ENCODE results near the gene HIRIP3. TPM values are rescaled to one million over a fixed set of nuclear protein-coding genes. Genes with fewer than 3 reads are reported as not detected.

Gene HIRIP3
- total RNA-seq, 1 experiment from 2014 or later: 18.9 TPM

DNA sequence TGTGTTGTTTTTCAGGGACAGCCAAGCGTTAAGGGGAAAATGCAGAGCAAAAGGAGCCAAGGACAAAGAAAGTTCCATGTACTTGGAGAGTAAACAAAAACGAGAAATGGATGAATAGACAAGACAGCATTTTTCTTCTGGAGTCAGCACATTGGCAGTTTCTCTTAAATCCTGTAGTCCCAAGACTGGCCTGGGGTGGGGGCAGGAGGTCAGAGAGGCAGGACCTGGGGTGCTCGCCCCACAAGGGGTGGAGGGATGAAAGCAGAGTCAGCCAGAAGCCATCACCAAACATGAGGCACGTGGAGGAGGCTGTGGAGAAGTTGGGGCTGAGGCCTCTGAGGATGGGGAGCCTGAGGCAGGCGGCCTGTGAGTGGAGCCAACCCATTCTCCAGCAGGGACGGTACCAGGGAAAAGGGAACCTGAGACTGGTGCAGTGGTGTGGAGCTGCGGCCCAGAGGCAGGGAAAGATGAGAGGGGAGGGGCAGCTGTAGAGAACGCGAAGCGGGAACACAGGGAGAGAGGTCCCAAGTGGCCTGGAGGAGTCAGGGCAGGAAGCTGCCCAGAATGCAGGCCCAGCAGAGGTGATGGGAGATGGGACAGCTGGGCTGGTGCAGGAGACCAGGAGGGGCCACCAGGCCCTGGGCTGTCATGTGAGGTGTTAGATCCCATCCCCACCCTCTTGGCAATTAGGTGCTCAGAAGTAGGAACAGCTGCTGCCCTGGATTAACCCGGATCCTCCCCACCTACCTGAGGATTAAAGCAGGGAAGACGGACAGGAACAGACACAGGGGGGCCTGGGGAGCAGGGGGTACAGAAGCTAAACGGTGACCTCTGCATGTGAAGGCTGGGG, 32.4 kb upstream of the HIRIP3 start:
- peaks cover 35% of the 10 kb centered on the region for H3K4me1 Mint-ChIP-seq
- H3K27me3 Mint-ChIP-seq (ENCODE audit: low read depth): peaks cover 13% of the 10 kb centered on the region
- ATAC-seq (no peak; the same call in 1 of the 2 replicates), DNase-seq (ENCODE audit: low spot score) (no peak)
- H3K36me3 Mint-ChIP-seq: no peaks in the 10 kb centered on the region
- no peaks in the 10 kb centered on the region for H3K9me3 Mint-ChIP-seq
- H3K27ac Mint-ChIP-seq: no peak overlapping the region
- TF ChIP-seq SOX15 (CRISPR knock-in tag; IDR thresholded peaks at IDR 0.05): no peak
- TF ChIP-seq SMAD3 (CRISPR knock-in tag; IDR thresholded peaks at IDR 0.05; ENCODE audit: borderline replicate concordance): no peak
- TF ChIP-seq, protein P1, sequence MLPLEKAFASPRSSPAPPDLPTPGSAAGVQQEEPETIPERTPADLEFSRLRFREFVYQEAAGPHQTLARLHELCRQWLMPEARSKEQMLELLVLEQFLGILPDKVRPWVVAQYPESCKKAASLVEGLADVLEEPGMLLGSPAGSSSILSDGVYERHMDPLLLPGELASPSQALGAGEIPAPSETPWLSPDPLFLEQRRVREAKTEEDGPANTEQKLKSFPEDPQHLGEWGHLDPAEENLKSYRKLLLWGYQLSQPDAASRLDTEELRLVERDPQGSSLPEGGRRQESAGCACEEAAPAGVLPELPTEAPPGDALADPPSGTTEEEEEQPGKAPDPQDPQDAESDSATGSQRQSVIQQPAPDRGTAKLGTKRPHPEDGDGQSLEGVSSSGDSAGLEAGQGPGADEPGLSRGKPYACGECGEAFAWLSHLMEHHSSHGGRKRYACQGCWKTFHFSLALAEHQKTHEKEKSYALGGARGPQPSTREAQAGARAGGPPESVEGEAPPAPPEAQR (CRISPR knock-in tag; IDR thresholded peaks at IDR 0.05): no peak
- no peak for TF ChIP-seq SMAD4 (CRISPR knock-in tag; IDR thresholded peaks at IDR 0.05)
- no peak for TF ChIP-seq EMX1 (CRISPR knock-in tag; IDR thresholded peaks at IDR 0.05)
- POLR2A ChIA-PET: interaction anchor here (0.9 kb wide), 1 partner anchor 46 kb away, joined by 3 read pairs; no protein-coding TSS in a partner anchor
- CTCF ChIA-PET: interaction anchor here (0.6 to 1.6 kb wide), 12 partner anchors 10 to 402 kb away, joined by 3 to 6 read pairs (median 3); partner anchors contain the start of genes DCTPP1 and SEZ6L2
- no peak overlapping the region for H3K4me3 Mint-ChIP-seq

GRCh38 chr16:30026449-30026848, 31.0 kb upstream of the HIRIP3 start:
- TF ChIP-seq FOXP1 (CRISPR knock-in tag; IDR thresholded peaks at IDR 0.05; ENCODE audit: borderline replicate concordance) (no peak), OVOL2 (CRISPR knock-in tag; IDR thresholded peaks at IDR 0.05; ENCODE audit: borderline replicate concordance) (no peak), SMAD3 (CRISPR knock-in tag; IDR thresholded peaks at IDR 0.05; ENCODE audit: borderline replicate concordance) (no peak), TCF7 (CRISPR knock-in tag; IDR thresholded peaks at IDR 0.05; ENCODE audit: low read depth) (no peak), NR2C2 (CRISPR knock-in tag; IDR thresholded peaks at IDR 0.05) (no peak), E2F1 (CRISPR knock-in tag; IDR thresholded peaks at IDR 0.05) (no peak), SP1 (CRISPR knock-in tag; conservative IDR thresholded peaks at IDR 0.05) (no peak), ELF4 (CRISPR knock-in tag; IDR thresholded peaks at IDR 0.05; ENCODE audit: low read depth) (no peak), GRHL2 (CRISPR knock-in tag; IDR thresholded peaks at IDR 0.05; ENCODE audit: insufficient replicate concordance, severe bottlenecking) (no peak), TP53 (CRISPR knock-in tag; IDR thresholded peaks at IDR 0.05) (no peak), IRF2 (CRISPR knock-in tag; IDR thresholded peaks at IDR 0.05; ENCODE audit: borderline replicate concordance, low read depth) (no peak)
- TF ChIP-seq, protein P2, sequence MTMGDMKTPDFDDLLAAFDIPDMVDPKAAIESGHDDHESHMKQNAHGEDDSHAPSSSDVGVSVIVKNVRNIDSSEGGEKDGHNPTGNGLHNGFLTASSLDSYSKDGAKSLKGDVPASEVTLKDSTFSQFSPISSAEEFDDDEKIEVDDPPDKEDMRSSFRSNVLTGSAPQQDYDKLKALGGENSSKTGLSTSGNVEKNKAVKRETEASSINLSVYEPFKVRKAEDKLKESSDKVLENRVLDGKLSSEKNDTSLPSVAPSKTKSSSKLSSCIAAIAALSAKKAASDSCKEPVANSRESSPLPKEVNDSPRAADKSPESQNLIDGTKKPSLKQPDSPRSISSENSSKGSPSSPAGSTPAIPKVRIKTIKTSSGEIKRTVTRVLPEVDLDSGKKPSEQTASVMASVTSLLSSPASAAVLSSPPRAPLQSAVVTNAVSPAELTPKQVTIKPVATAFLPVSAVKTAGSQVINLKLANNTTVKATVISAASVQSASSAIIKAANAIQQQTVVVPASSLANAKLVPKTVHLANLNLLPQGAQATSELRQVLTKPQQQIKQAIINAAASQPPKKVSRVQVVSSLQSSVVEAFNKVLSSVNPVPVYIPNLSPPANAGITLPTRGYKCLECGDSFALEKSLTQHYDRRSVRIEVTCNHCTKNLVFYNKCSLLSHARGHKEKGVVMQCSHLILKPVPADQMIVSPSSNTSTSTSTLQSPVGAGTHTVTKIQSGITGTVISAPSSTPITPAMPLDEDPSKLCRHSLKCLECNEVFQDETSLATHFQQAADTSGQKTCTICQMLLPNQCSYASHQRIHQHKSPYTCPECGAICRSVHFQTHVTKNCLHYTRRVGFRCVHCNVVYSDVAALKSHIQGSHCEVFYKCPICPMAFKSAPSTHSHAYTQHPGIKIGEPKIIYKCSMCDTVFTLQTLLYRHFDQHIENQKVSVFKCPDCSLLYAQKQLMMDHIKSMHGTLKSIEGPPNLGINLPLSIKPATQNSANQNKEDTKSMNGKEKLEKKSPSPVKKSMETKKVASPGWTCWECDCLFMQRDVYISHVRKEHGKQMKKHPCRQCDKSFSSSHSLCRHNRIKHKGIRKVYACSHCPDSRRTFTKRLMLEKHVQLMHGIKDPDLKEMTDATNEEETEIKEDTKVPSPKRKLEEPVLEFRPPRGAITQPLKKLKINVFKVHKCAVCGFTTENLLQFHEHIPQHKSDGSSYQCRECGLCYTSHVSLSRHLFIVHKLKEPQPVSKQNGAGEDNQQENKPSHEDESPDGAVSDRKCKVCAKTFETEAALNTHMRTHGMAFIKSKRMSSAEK (CRISPR knock-in tag; IDR thresholded peaks at IDR 0.05; ENCODE audit: borderline replicate concordance): no peak
- TF ChIP-seq, protein P3, sequence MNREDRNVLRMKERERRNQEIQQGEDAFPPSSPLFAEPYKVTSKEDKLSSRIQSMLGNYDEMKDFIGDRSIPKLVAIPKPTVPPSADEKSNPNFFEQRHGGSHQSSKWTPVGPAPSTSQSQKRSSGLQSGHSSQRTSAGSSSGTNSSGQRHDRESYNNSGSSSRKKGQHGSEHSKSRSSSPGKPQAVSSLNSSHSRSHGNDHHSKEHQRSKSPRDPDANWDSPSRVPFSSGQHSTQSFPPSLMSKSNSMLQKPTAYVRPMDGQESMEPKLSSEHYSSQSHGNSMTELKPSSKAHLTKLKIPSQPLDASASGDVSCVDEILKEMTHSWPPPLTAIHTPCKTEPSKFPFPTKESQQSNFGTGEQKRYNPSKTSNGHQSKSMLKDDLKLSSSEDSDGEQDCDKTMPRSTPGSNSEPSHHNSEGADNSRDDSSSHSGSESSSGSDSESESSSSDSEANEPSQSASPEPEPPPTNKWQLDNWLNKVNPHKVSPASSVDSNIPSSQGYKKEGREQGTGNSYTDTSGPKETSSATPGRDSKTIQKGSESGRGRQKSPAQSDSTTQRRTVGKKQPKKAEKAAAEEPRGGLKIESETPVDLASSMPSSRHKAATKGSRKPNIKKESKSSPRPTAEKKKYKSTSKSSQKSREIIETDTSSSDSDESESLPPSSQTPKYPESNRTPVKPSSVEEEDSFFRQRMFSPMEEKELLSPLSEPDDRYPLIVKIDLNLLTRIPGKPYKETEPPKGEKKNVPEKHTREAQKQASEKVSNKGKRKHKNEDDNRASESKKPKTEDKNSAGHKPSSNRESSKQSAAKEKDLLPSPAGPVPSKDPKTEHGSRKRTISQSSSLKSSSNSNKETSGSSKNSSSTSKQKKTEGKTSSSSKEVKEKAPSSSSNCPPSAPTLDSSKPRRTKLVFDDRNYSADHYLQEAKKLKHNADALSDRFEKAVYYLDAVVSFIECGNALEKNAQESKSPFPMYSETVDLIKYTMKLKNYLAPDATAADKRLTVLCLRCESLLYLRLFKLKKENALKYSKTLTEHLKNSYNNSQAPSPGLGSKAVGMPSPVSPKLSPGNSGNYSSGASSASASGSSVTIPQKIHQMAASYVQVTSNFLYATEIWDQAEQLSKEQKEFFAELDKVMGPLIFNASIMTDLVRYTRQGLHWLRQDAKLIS (CRISPR knock-in tag; IDR thresholded peaks at IDR 0.05; ENCODE audit: borderline replicate concordance): no peak
- Mint-ChIP-seq H3K27ac (no peak overlapping the region), H3K27me3 (ENCODE audit: low read depth) (peaks cover 5% of the 10 kb centered on the region; the same call in 1 of the 2 replicates), H3K4me3 (no peak overlapping the region), H3K36me3 (no peaks in the 10 kb centered on the region), H3K4me1 (peaks cover 25% of the 10 kb centered on the region), H3K9me3 (no peaks in the 10 kb centered on the region)
- ATAC-seq (no peak), DNase-seq (ENCODE audit: low spot score) (no peak)
- ChIA-PET CTCF (no interaction called here), POLR2A (no interaction called here)

Data from WTC11 (cell line).